Central memory CD4-positive, alpha-beta T cell (primary cell): ENCODE results near the gene PMPCA.
A peak's percentile ranks its signal among the peaks of the same experiment; 100 is the strongest.

Source experiments
- DNase-seq: peaks from one replicate; pipeline ENCODE4 v3.0.0; 2022
- total RNA-seq, 3 experiments: gene quantifications; one replicate each; lab custom pipeline; 2026; lab: John Stamatoyannopoulos, UW

The PMPCA gene, protein sequence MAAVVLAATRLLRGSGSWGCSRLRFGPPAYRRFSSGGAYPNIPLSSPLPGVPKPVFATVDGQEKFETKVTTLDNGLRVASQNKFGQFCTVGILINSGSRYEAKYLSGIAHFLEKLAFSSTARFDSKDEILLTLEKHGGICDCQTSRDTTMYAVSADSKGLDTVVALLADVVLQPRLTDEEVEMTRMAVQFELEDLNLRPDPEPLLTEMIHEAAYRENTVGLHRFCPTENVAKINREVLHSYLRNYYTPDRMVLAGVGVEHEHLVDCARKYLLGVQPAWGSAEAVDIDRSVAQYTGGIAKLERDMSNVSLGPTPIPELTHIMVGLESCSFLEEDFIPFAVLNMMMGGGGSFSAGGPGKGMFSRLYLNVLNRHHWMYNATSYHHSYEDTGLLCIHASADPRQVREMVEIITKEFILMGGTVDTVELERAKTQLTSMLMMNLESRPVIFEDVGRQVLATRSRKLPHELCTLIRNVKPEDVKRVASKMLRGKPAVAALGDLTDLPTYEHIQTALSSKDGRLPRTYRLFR
- 59.5 to 109 (median 73.1) reads per million in 3 experiments for total RNA-seq

GRCh38 chr9:136410500-136411287 is at the start of gene PMPCA, which contains the start of gene ENTR1:
PMPCA (plus strand) TSS chr9:136410658; CDS start chr9:136410669, 11 bp downstream.
ENTR1 (minus strand) TSS chr9:136410614; CDS start chr9:136410397, 217 bp downstream.
- DNase-seq, result peak; percentile 91

DNA sequence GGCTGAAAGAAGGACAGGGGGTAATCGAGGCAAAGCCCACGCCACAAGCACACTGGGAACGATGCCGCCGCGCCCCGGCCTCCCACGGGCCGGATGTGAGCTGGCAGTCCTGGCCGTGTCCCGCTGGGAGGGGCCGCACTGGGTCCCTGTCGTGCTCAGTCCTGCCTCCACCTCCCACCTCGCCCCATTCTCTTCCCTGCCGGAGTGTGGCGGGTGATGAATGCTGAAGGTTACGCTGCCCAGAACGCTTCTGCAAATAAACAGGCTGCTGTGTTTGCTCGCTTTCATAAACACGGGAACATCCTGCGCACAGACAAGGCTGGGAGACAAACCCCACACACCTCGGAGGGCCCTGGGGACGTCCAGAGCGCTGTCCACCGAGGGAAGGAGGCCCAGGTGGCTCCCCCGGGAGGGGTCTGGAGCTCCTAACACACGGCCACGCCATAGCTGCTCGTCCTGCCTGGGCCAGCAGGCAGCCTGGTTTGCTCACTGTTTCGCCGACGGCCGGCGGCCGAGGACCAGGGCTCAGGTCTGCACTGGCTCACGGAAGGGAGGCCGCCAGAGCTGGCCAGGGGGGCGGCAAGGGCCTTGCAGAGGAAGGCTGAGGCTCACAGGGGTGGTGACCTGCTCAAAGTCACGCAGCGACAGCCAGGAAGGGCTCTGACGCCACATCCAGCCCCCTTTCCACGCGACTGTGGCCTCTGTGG is 49.3 kb upstream of the PMPCA start:
- no peak for DNase-seq

- DNase-seq, result no peak
These were observed 48.6 kb upstream of the PMPCA start for GRCh38 chr9:136361754-136362449.

DNA sequence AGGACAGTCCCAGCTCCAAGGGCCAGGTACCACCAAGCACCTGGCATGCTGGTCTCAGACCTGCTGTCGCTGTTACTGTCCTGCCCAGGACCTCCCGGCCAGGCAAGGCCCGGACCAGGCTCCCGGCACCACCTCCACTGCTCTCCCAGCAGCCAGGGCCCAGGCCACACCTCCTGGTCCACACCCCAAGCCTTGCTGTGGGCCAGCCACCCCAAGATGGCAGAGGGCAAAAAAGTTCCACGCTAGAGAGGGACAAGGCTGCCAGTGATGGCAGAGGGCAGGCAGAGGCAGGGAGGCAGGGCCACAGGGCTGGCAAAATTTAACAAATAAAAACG is 48.0 kb upstream of the PMPCA start:
- DNase-seq, result no peak

GRCh38 chr9:136363106-136363948 is 47.1 kb upstream of the PMPCA start, which contains the start of gene DNLZ:
DNLZ (minus strand) TSS chr9:136363744; CDS start chr9:136363714, 30 bp downstream.
- peak; percentile 81 for DNase-seq

- DNase-seq, result no peak
These were observed 46.3 kb upstream of the PMPCA start for GRCh38 chr9:136363949-136364748.

DNA sequence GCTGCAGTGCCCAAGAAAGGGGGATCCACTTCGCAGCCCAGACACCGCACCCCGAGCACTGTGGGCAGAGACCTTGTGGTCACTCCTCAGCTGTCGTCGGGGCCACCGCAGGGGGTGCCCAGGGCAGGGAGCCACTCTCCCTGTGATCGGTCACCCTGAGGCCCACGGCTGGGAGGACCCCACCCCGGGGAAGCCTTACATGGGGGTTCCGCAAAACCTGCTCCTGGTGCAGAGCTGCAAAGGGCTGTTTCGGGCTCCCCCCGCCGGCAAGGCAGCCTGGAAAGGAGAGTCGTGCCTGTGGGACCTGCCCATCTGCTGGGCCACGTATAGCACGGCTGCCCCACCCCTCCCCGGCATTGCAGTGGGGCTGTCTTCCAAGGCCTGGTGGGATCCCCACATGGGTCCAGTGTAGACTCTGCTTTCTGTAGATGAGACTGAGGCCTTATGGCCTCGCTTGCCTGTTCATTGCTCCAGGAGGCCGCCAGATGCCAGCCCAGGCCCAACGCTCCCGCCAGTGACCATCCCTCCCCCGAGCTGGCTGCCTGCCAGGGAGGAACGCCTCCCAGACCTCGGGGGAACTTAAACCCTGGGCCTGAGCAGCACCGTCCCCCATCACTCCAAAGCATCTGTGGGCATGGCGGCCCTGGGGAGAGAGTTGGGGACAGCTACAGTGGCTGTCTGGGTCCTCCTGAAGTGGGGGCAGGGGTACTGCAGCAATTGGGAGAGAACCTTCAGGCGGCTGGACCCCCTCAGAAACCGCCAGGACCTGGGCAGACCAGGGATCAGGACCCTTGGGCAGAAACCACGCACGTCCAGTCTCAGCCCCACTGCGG is 45.3 kb upstream of the PMPCA start:
- no peak for DNase-seq

GRCh38 chr9:136365775-136366222 is 44.7 kb upstream of the PMPCA start:
- DNase-seq, result no peak

DNA sequence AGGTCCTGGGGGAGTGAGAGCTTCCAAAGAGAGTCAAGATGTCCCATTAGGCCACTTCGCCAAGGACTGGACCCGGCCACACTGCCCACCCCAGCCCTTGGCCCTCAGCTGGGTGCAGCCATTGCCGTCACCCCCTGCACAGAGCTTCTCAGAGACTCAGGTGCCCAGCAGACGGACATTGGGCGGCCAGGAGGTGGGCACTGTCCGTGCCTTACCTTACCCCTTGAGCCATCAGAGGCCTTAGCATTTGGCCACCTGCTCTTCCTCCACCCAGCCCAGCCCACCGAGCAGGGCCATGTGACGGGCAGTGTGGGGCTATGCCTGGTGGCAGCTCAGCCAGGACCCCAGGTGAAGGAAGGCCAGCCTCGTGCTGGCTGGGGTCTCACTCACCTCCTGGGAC is 43.6 kb upstream of the PMPCA start:
- DNase-seq, result no peak

DNA sequence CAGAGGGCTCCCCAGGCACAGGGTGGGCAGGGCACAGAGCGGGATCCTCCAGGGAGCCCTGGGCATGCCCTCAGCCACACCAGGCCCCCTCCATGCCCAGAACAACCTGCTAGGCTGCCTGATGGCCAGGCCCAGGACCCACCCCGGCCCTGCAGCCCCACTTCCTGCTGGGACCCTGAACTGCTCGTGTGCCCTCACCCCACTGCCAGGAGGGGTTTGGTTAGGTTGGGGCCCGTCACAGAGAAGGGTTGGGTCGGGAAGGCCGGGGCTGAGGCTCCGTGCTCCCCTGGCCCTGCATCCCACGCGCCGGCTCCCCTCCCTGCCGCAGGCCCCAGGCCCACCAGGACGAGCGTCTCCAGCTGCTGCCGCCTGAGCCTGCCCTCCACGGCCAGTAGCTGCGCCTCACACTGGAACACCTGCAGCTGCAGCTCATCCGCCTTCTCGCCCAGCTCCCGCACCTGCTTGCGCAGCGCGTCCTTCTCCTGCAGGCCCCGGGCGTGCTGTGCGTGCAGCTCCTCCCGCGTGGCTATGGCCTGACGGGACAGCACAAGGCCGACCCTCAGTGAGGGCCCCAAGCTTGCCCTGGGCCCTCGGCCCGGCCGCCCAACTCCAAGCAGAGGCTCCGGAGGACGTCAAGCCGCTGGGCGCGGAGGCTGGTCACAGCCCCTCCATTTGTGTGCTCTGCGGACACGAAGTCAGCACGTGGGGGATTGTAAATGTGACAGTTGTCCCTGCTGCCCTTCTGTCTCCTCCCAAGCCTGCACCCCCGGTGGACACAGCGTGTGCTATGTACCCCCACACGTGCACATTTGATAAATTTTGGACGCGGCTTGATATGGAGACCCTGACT is 42.9 kb upstream of the PMPCA start:
- DNase-seq, result no peak

DNA sequence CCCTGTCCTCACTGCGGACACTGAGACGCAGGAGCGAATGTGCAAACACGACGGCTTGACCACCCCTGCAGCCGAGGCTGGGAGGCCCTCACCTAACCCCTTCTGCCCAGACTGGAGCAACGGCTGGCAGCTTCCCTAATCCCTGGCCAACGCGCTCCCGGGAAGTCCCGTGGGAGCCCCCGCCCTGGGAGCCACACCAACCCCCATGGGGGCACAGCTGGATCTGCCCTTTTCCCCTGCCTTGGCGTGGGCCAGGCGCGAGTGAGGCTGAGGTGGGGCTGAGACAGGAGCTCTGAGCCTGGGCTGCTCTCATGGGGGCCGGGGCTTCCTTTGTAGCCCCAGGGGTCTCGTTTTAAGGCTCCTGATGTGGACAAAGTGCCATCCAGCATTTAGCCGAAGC is 42.3 kb upstream of the PMPCA start:
- no peak for DNase-seq

GRCh38 chr9:136370037-136370436 is 40.4 kb upstream of the PMPCA start:
- DNase-seq, result no peak

DNA sequence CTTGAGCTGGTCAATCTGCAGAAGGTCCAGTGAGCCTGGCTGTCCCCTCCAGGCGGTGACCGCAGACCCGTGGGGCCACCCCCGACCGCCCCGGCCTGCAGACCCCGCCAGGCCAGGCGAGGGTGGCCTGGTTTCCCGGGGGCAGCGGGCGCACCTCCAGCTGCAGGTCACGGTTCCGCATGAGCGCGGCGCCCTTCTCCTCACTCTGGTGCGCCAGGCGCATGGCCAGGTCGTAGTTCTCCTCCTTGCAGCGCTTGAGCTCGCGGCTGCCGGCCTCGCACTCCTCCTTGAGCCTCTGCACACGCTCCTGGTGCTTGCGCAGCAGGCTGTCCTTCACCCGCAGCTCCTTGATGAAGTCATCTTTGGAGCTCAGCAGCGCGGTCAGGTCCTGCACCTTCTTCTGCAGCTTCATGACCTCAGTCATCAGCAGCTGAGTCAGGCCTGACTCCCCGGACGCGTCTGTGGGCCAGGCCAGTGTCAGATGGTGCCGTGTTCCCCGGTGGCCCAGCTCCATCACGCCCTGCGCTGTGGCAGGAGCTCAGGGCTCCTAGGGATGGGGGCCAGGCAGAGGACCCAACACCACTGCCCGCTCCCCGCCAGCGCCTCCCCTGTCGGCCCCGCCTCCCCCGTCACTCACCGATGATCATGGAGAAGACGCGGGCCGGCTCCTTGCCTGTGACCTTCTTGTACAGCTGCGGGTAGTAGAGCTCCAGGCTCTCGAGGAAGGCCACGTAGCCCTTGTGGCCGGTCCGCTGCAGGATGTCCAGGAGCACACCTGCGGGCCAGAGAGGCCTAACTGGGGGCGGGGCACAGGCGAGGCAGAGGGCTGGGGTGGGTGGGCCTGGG is 39.5 kb upstream of the PMPCA start:
- no peak for DNase-seq

- no peak for DNase-seq
These were observed 39.0 kb upstream of the PMPCA start for GRCh38 chr9:136371533-136371880.

DNA sequence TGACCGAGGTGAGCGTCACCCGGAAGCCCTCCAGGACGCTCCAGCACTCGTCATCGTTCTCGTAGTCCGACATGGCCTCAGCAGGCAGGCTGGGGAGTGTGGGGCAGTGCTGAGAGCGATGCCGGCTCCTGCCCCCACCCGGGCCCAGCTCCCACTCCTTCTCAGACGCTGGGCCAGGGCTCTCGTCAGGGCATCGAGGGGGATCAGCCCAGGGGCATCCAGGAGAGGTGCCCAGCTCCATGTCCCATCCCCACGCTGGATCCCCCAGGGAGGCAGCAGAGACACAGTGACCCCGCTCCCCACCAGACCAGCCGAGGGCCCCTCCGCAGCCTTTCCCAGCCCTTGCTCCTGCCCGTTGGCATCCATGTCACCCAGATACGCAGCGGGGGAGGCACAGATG is 38.5 kb upstream of the PMPCA start:
- no peak for DNase-seq

DNA sequence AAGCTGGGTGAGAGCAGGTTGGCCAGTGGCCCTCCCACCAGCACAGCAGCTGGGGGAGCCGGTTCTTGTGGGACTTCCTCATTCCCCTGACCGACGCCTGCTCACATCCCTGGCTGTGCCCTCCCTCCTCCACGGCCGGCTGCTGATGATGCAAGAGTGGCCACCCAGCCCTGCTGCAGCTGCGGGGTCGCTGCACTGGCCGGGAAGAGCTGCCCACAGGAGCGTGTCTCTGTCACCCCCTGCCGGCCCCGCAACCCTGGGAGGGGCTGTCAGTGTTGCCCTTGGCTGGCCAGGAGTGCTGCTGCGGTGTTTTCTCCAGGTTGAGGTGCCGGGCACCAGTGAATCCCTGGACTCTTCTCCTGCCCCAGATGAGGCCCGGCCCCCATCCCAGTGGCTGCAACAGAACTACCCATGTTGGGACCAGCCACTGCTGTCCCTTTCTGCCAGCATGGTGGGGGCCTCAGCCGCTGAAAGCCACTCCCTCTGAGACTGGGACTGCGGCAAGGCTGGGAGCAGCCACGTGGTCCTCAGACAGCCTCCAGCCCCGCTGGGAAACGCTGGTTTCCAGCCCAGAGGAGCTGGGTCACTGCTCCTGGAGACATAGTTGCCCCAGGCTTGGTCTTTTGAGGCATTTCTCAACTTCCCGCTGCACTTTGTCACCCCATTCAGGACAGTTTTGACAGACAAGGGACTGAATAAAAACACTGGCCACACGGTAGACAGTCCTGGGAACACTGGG is 37.7 kb upstream of the PMPCA start:
- no peak for DNase-seq
